HG03457 (cell line): ENCODE measurements around the gene TPI1.
"Not testable (repeated sequence)": the region's sequence is repeated elsewhere in the genome, so short reads cannot be mapped to it uniquely, and the experiment has no call there.

ENCODE experiments used
- ATAC-seq: cut with Tn5 transposase; IDR thresholded peaks from one replicate; pipeline ENCODE4 v1.9.1; 2021; ENCODE audit warnings: moderate number of reproducible peaks; ENCODE audit not compliant: unreplicated experiment

The TPI1 gene

DNA sequence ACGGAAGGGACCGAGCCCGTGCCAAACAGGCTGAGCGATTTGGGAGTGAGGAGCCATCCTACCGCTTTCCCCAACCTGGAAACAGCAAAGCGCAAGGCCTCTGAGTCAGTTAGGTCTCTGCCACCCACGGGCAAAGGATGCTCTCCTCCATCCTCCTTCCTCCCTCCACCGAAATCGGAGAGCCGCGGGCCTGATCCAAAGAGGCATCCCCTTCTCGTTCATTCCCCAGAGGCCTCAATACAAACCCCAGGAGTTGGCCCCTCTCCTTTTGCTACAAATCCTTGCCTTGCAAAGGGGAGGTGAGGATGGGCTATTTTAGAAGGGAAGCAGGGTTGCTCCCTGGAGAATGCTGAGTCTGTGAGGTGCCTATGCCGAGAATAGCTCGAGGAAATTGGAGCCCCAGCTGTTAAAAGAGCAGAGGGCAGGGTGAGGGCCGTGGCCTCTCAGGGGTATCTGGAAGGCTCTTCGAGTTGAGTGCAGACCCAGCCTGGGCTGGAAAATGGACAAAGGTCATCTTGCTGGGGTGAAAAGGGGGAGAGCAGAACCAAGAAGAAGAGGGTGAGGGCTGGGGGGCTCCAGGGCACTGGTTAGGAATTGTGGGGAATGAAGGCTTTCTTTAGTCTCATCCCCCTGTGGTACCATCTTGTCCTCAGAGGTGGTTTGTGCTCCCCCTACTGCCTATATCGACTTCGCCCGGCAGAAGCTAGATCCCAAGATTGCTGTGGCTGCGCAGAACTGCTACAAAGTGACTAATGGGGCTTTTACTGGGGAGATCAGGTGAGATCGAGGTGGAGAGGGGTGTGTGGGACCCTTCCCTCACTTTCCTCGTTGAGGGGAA is 1.1 kb downstream of the TPI1 start:
- no peak for ATAC-seq

DNA sequence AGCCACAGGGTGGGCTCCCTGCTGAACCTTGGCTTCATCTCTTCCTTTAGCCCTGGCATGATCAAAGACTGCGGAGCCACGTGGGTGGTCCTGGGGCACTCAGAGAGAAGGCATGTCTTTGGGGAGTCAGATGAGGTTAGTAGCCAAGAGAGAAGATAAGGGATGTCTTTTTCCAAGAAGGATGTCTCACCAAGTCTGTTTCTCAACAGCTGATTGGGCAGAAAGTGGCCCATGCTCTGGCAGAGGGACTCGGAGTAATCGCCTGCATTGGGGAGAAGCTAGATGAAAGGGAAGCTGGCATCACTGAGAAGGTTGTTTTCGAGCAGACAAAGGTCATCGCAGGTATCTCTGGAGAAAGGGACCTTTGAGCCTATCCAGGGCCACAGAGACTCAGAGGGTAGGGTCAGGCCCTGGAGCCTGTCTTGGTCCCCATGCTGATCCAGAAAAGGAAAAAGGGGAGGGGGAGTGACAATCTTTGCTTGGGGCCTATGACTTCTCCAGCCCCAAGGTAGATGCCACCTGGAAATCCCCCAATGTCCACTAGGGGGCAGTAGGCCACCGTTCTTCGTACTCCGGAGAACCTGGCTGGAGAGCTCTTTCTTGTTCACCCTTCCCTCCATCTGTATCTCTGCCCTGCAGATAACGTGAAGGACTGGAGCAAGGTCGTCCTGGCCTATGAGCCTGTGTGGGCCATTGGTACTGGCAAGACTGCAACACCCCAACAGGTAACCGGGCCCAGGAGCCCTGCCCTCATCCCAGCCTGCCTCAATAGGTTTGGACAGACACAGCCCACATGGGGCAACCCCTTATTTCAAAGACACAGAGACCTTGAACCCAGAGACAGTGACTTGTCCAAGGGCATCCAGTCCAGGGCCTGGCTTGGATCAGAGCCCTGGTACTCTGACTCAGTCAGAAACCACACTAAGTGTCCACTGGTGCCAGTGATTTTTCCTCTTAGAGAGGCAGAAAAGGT is 2.0 kb downstream of the TPI1 start:
- no peak for ATAC-seq

DNA sequence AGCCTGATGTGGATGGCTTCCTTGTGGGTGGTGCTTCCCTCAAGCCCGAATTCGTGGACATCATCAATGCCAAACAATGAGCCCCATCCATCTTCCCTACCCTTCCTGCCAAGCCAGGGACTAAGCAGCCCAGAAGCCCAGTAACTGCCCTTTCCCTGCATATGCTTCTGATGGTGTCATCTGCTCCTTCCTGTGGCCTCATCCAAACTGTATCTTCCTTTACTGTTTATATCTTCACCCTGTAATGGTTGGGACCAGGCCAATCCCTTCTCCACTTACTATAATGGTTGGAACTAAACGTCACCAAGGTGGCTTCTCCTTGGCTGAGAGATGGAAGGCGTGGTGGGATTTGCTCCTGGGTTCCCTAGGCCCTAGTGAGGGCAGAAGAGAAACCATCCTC is 3.0 kb downstream of the TPI1 start:
- not testable (repeated sequence) for ATAC-seq

DNA sequence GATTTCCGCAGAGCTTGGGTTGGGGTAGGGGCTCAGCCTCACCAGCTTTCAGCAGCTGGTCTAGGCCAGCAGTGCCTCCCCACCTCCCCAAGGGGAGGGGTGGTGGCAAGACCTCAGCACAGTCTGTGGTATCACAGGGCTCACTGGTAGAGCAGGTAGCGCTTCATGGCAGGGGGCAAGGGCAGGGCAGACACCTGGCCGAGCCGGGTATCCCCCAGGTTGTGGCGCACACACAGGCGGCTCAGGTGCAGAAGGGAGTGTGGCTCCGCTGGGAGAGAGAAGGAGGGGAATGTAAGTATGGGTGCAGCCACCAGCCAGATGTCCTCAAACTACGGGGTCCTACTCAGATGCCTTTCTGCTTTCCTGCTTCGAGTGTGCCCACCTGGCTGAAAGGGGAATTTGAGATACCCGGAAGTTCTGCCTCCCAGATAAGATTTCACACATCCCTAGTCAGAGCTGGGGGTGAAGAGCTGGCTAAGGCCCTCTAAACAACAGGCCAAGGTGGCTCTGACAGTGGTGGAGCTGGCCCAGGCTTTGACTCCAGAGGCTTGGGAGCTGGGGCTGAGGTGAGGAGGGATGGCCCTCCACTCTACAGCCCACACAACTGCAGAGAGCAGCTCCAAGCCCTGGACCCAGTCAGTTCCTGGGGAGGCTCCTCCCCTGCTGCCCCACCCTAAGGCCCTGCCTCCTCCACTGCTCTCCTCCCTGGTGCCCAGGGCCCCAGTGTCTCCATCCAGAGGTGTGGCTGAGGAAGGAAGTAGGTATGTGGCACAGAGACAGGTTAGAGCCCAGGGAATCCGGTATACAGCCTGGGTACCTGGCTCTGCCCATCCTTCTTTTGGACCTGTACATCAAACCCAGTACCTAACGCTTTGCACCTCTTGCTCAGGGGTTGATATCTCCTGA is 4.0 kb downstream of the TPI1 start:
- no peak for ATAC-seq

DNA sequence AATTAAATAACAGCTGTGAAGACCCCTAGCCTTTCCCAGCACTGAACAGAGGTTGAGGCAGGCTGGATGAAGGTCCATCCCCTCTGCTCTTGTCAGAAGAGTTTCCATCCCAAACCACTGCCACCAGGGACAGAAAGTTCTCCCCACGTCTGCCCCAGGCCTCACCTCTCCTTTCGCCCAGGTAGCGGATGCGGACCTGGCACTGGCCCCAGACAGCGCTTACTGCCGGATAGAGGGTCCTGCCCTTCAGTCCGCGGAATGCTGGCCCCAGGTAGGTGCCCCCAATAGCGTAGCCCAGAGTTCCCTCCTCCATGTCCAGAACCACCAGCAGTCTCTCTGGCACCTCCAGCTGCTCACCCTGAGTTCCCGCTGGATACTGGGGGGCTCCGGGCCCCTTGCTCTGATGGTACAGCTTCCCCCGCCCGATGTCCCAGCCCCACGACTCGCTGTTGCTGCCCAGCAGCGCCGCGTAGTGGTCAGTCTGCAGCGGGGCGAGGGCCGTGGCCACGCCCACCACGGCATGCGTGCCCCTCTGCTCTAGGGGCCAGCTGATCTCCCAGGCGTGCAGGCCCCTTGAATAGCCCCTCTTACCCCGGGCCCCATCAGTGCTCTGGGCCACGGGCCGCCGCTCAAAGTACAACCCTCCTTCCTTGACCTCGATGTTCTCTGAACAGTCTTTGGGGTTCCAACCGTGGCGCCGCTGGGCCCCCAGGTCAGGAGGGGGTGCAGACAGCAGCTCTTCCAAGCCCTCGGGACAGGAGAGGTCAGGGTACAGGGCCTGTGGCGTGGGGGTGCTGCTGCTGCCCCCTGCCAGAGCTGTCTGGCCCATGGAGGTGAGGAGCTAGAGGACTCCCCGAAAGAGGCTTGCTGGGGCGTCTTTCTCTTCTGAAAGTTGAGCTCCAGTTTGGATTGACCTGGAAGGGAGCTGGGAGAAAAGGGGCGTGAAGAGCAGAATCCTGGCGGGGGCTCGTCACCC is 5.0 kb downstream of the TPI1 start:
- ATAC-seq: no peak

DNA sequence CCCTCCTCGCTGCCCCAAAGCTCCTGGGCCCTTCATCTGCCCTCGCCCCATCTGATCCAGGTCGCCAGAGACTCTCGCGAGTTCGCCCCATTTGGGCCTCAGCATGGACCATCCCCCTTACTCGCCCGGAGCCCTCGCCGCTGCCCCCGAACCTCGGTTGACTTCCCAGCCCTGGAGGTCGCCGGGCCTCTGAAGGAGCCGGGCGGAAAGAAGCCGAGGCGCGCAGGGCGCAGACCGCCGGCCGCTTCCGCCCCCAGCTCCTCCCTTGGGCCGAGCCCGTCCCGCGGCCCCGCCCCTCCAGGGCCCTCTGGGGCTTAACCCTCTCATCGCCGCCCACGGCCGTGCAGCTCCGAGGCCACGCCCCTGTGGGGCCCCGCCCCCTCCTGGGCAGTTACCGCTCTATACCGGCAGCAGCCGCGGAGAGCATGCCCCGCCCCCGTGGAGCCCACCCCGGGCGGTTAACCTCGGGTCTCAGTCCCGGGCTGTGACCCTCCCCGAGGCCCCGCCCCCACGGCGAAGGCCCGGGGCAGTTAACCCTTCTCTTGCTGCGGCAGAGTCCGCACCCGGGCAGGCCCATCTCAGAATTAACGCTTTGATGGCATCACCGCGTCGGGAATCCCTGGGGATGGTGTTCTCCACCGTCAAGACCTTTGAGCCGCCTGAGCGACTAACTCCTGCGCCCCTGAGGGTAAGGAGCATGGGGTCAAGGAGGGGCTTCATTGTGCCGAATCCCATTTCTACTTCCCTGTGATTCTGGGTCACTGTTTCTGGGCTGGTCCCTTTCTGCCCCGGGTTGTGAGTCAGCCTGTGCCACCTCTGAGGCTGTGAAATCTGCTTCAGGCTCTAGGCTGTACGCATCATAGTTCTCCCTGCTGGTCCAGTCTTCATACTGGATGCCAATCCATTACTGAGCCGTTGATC is 6.0 kb downstream of the TPI1 start, which contains the start of gene SPSB2:
Gene SPSB2 (minus strand): TSS at position 210 of the 921 bp plus-strand sequence. CDS start 402 bp downstream, outside the sequence.
- ATAC-seq: peak; percentile 61

DNA sequence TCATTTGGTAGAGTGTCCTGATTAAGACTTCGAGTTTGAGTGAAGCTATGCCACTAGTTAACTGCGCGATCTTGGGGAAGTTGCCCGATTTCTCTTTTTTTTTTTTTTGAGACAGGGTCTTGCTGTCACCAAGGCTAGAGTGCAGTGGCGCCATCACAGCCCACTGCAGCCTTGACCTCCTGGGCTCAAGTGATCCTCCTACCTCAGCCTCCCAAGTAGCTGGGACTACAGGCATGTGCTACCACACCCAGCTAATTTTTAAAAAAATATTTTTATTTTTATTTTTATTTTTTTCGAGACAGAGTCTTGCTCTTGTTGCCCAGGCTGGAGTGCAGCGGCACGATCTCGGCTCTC is 6.7 kb downstream of the TPI1 start:
- ATAC-seq: not testable (repeated sequence)

DNA sequence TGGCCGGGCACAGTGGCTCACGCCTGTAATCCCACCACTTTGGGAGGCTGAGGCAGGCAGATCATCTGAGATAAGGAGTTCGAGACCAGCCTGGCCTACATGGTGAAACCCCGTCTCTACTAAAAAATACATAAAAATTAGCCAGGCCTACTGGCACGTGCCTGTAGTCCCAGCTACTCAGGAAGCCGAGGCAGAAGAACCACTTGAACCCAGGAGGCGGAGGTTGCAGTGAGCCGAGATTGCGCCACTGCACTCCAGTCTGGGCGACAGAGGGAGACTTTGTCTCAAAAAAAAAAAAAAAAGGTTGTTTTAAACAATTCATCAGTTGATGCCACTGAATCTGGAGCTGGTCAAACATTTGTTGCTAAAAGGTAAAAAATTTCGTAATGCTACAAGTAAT is 12.5 kb downstream of the TPI1 start:
- ATAC-seq: not testable (repeated sequence)

DNA sequence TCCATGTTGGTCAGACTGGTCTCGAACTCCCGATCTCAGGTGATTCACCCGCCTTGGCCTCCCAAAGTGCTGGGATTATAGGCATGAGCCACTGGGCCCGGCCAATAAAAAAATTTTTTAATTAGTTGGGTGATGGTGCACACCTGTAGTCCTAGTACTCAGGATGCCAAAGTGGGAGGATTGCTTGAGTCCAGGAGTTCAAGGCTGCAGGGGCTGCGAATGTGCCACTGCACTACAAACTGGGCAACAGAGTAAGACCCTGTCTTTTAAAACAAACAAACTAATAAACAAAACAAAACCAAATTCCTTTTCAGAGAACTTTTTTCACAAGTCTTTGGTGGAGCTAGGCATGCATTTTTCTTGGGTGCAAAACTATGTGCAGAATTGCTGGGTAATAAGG is 15.9 kb downstream of the TPI1 start:
- ATAC-seq: no peak

DNA sequence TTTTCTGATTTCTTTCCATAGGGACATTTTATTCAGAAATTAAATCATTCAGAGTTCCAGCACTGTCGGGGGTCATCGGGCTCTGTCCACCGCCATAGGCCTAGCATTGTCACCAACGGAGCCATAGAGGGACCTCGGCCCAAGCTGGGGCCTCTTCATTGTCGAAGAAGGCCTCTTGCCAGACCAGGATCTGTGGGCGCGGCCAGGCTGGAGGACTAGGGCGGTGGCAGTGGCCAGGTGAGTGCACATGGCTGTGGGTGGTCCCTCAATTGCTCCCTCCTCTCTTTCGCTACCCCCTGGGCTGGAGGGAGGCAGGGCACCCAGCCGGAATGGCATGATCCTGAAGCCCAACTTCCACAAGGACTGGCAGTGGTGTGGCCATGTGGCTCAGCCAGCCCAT is 16.4 kb downstream of the TPI1 start:
- no peak for ATAC-seq

DNA sequence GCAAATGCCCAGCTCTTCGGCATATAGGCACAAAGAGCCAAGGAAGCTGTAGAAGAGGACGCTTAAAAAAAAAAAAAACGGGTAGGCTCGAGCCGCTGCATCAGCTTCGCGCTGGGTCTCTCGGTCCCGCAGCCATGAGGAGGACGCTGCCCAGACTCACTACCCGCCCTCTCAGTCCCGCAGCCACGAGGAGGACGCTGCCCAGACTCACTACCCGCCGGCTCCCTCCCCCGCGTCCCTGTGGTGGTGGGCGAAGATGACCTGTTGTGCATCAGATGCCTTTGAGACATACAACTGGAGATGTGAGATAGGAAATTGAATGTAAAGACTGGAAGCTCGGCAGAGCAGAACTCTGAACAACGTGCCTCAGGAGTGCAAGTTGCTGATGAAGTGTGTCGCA is 17.2 kb downstream of the TPI1 start:
- no peak for ATAC-seq

DNA sequence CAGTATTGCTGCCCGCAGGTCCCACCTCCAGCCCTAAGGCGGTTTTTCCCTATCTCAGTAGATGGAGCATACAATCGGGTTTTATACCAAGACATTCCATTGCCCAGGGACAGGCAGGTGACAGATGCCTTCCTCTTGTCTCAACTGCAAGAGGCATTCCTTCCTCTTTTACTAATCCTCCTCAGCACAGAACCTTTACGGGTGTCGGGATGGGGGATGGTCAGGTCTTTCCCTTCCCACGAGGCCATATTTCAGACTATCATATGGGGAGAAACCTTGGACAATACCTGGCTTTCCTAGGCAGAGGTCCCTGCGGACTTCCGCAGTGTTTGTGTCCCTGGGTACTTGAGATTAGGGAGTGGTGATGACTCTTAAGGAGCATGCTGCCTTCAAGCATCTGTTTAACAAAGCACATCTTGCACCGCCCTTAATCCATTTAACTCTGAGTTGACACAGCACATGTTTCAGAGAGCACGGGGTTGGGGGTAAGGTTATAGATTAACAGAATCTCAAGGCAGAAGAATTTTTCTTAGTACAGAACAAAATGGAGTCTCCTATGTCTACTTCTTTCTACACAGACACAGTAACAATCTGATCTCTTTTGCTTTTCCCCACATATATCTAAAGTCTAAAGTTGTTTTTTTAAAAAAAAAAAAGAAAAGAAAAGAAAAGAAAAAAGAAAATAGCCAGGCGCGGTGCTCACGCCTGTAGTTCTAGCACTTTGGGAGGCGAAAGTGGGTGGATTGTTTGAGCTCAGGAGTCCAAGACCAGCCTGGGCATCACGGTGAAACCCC is 19.1 kb downstream of the TPI1 start:
- ATAC-seq: not testable (repeated sequence)

DNA sequence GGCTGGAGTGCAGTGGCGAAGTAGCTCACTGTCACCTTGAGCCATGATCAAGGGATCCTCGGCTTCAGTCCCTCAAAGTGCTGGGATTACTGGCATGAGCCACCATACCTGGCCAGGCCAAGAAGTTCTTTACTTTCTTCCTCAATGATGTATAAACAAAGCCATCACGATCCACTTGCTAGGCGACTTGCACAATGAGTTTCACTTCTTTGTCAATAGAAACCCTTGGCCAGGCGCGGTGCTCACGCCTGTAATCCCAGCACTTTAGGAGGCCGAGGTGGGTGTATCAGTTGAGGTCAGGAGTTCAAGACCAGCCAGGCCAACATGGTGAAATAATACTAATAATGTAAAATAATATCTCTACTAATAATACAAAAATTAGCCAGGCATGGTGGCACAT is 20.1 kb downstream of the TPI1 start:
- no peak for ATAC-seq

DNA sequence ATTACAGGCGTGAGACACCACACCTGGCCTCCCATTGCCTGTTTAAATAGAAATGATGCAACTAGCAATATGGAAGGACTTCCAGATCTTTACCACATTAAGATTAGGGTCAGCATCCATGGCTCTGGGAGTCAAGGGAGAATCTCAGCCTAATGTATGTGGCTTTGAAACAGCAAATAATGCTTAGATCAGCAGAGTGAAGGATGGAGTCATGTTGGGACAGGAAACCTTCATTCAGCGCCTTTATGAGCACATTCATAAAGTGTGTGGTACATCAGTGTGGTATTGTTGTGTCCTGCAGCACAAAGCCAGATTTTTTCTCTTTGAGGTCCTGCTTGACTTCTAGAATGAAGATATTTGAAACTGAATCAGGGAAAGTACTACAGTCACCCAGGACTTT is 21.0 kb downstream of the TPI1 start:
- ATAC-seq: no peak

DNA sequence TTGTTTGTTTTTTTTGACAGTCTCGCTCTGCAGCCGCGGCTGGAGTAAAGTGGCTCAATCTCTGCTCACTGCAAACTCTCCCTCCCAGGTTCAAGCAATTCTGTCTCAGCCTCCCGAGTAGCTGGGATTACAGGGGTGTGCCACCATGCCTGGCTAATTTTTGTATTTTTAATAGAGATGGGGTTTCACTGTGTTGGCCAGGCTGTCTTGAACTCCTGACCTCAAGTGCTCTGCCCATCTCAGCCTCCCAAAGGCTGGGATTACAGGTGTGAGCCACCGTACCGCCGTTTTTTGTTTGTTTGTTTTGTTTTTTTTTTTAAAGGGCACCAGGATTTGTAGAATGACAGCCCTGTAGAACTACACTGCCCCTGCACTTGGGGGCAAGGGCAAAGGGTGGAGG is 21.5 kb downstream of the TPI1 start:
- not testable (repeated sequence) for ATAC-seq

DNA sequence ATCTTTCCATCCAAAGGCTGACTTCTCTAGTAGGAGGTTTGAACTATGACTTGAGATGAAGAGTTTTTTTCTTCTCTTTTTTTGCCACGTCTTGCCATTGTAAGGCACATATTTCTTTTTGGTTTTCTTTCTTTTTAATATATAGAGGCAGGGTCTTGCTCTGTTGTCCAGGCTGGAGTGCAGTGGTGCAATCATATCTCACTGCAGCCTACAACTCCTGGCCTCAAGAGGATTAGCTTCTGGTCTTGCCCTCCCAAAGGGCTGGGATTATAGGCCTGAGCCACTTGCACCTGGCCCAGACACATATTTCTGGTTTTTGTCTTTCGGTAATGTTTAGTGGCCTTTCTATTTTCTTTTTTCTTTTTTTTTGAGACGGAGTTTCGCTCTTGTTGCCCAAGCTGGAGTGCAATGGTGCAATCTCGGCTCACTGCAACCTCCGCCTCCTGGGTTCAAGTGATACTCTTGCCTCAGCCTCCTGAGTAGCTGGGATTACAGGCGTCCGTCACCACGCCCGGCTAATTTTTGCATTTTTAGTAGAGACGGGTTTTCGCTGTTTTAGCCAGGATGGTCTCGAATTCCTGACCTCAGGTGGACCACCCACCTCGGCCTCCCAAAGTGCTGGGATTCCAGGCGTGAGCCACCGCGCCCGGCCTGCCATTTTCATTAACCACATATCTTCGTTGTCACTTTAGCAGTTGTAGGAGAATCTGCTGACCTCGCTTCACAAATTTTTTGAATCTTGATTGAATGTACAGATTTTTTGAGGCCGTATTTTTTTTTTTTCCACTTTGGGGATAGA is 22.6 kb downstream of the TPI1 start:
- ATAC-seq: not testable (repeated sequence)
